OCI-LY1 (cell line): ENCODE results near the gene PID1.

Experiments
- CTCF ChIP-seq: fragments of 200-600 bp; sonication (generic), shearing (Covaris generic); IDR thresholded peaks from 2 replicates; pipeline ENCODE4 v1.5.1; 2017; ENCODE audit warnings: mild to moderate bottlenecking, antibody characterized with exemption, low read length, moderate library complexity, mixed read lengths
- EZH2 ChIP-seq: fragments of 200-600 bp; sonication (generic), shearing (Covaris generic); IDR thresholded peaks from 2 replicates; pipeline ENCODE4 v1.8.0; 2017; ENCODE audit warnings: borderline replicate concordance, mixed run types, mild to moderate bottlenecking, antibody characterized with exemption, low read length, moderate library complexity, mixed read lengths

DNA sequence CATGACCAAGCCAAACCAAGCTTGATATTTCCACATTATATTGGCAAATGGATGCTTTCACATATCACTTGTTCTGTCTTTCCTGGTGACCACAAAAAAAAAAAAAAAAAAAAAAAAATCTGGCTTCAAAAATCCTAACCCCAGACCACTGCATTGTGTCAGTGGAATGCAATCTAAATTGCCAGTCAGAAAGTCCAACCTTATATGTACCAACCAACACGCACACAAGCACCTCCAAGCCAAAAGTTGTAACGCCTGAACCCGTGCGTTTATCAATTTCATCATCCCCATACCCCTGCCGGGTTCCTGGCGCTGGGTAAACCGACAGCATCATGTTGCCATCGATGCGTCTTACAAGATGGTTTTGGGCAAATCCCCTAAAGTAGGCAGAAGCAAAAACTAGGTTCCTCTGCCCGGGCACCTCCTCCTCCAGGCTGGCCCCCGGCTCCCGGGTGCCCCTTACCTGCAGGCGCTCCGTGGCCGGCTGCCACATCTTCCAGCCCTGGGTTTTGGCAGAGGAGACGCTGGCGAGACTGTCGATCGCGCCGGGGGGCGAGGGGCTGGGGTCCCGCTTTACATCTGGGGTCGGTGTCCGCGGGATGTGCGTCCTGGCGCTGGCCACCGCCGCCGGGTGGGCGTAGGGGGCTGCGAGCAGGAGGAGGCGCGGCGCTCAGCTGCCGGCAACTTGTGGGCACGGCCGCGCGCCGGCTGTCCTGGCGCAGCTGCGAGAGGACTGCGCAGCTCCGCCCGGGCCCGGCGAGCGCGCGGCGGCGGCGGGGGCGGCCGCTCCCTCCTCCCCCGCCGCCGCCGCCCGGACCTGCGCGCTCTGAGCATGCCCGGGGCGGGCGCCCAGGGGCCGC lies at the start of gene PID1:
- TF ChIP-seq EZH2 (no peak), CTCF (no peak)
